A673 (cell line): Measurements from ENCODE around the gene CUTA. TPM values are rescaled to one million over a fixed set of nuclear protein-coding genes. Genes with fewer than 3 reads are reported as not detected.

ENCODE experiments used
- BruUV-seq: library from RNA; stranded (reverse); fragments of 400-500 nt; replicated peaks from 2 replicates; lab custom pipeline; 2021; lab: Mats Ljungman, UMichigan
- CTCF ChIA-PET: fragments of 300-600 bp; sonication (Branson Sonifier 250); formaldehyde crosslinking; loops from one replicate; lab custom pipeline; 2022; ENCODE audit warnings: antibody characterized with exemption; lab: Charles Lee
- POLR2A ChIA-PET: fragments of 300-600 bp; sonication (Branson Sonifier 250); formaldehyde crosslinking; loops from one replicate; lab custom pipeline; 2022; ENCODE audit warnings: antibody characterized with exemption; ENCODE audit not compliant: low non-redundant PET; lab: Charles Lee
- DNase-seq: peaks from one replicate; pipeline ENCODE4 v3.0.0-alpha.2; 2015; ENCODE audit warnings: low spot score
- H3K27ac ChIP-seq: fragments of 200-600 bp; sonication (generic); 2 replicates; pipeline ENCODE4 v1.5.1; 2016; ENCODE audit warnings: mixed run types, low read depth, mild to moderate bottlenecking, mixed read lengths, antibody characterized with exemption, low read length; ENCODE audit not compliant: poor library complexity, severe bottlenecking
- H3K27me3 ChIP-seq: fragments of 200-600 bp; sonication (generic); replicated peaks from 2 replicates; pipeline ENCODE4 v1.6.1; 2017; ENCODE audit warnings: mixed run types, low read depth, mild to moderate bottlenecking, mixed read lengths, antibody characterized with exemption, low read length; ENCODE audit not compliant: insufficient read depth, poor library complexity
- H3K36me3 ChIP-seq: fragments of 200-600 bp; sonication (generic); 2 replicates; pipeline ENCODE4 v1.6.1; 2016; ENCODE audit warnings: mixed run types, mild to moderate bottlenecking, mixed read lengths, antibody characterized with exemption, low read length; ENCODE audit not compliant: insufficient read depth, poor library complexity, severe bottlenecking
- H3K4me1 ChIP-seq: fragments of 200-600 bp; sonication (generic); 2 replicates; pipeline ENCODE4 v1.6.1; 2017; ENCODE audit warnings: mixed run types, mild to moderate bottlenecking, mixed read lengths, antibody characterized with exemption, low read length; ENCODE audit not compliant: insufficient read depth, poor library complexity, severe bottlenecking
- H3K4me3 ChIP-seq: fragments of 200-600 bp; sonication (generic); 2 replicates; pipeline ENCODE4 v1.5.1; 2016; ENCODE audit warnings: low read depth, mixed run types, mild to moderate bottlenecking, mixed read lengths, low read length; ENCODE audit not compliant: poor library complexity, severe bottlenecking
- H3K9me3 ChIP-seq: fragments of 200-600 bp; sonication (generic); 2 replicates; pipeline ENCODE4 v1.6.1; 2016; ENCODE audit warnings: mixed run types, low read depth, mild to moderate bottlenecking, mixed read lengths, antibody characterized with exemption, low read length; ENCODE audit not compliant: poor library complexity, severe bottlenecking
- CTCF ChIP-seq: fragments of 300-800, 200-600 bp; sonication (generic); conservative IDR thresholded peaks from 2 replicates; pipeline ENCODE4 v1.5.1; 2017; ENCODE audit warnings: low read depth, mild to moderate bottlenecking, antibody characterized with exemption, low read length, moderate library complexity, mixed read lengths
- EZH2 ChIP-seq: fragments of 200-600 bp; sonication (generic); IDR thresholded peaks from 2 replicates; pipeline ENCODE4 v1.6.1; 2017; ENCODE audit warnings: borderline replicate concordance, low read depth, mild to moderate bottlenecking, mixed read lengths, antibody characterized with exemption, low read length; ENCODE audit not compliant: poor library complexity, severe bottlenecking
- intact Hi-C: fragments of 100-400 bp; cut with micrococcal nuclease; formaldehyde crosslinking; loops from one replicate; pipeline ENCODE4 v1.10.0; 2022; ENCODE audit not compliant: unreplicated experiment
- total RNA-seq: library from RNA; stranded (reverse); gene quantifications from 2 replicates; pipeline ENCODE4 v1.2.3, GENCODE V29; 2021

Gene CUTA
- total RNA-seq, 1 experiment from 2014 or later: 221 TPM

- no peak overlapping the region for H3K4me3 ChIP-seq
- intact Hi-C loops: no loop called here
- no peak for DNase-seq
- POLR2A ChIA-PET: no interaction called here
- CTCF ChIA-PET: no interaction called here
- H3K27me3 ChIP-seq: no peaks in the 10 kb centered on the region
- H3K4me1 ChIP-seq: peaks cover 8% of the 10 kb centered on the region
- H3K27ac ChIP-seq: no peak overlapping the region
- no peaks in the 10 kb centered on the region for H3K9me3 ChIP-seq
- peaks cover 60% of the 10 kb centered on the region for H3K36me3 ChIP-seq
- no peak for TF ChIP-seq EZH2
- TF ChIP-seq CTCF: no peak
- BruUV-seq: no TSS peak
These were observed 19.8 kb upstream of the CUTA start for GRCh38 chr6:33437666-33438065.

DNA sequence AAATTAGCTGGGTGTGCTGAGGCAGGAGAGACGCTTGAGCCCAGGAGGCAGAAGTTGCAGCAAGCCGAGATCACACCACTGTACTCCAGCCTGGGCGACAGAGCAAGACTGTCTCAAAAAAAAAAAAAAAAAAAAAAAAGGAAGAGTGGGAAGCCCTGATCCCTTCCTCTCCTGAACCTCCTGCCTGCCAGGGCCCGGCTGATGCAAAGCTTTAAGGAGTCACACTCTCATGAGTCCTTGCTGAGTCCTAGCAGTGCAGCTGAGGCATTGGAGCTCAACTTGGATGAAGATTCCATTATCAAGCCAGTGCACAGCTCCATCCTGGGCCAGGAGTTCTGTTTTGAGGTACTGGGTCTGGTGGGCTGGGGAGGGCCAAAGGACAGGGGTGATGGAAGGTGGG is 17.1 kb upstream of the CUTA start:
- peaks cover 45% of the 10 kb centered on the region for H3K36me3 ChIP-seq
- no peak overlapping the region for H3K27ac ChIP-seq
- H3K4me3 ChIP-seq: no peak overlapping the region
- intact Hi-C loops: no loop called here
- no peaks in the 10 kb centered on the region for H3K9me3 ChIP-seq
- POLR2A ChIA-PET: no interaction called here
- no TSS peak for BruUV-seq
- DNase-seq: no peak
- H3K4me1 ChIP-seq: peaks cover 35% of the 10 kb centered on the region
- TF ChIP-seq EZH2: no peak
- TF ChIP-seq CTCF: no peak
- no peaks in the 10 kb centered on the region for H3K27me3 ChIP-seq
- CTCF ChIA-PET: no interaction called here

DNA sequence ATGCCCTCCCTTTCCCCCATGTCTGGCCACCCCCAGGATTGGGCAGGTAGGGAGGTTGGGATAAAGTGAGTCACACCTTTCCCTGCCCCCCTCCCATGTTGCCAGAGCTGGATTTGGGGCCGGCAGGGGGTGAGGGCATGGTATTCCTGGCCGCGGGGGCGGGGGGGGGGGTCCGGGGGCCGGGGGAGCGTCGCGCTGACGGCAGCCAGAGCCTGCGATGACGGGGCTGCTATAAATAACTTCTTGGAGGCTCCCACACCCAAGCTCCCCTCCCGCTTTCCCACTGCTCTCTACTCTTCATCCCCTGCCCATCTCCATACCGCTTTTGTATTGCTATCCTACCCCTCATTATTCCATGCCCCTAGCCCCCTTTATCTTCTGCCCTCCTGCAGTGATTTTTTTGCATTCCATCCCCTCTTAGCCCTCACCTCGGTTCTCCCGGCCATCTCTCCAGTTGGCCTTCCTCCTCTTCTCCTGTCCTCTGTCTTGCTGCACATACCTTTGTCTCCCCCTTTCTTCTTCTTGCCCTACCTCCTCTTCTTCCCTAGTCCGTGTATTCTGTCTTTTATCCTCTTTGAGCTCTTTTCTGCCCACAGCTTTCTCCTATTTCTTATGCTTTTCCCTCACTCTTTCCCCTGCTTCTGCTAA is 15.8 kb upstream of the CUTA start:
- ChIA-PET CTCF (no interaction called here), POLR2A (interaction anchor here (0.6 to 0.7 kb wide), 2 partner anchors 19 to 138 kb away, joined by 3 to 5 read pairs; no protein-coding TSS in a partner anchor)
- no peaks in the 10 kb centered on the region for H3K27me3 ChIP-seq
- peaks cover 48% of the 10 kb centered on the region for H3K4me1 ChIP-seq
- H3K9me3 ChIP-seq: no peaks in the 10 kb centered on the region
- no peak for DNase-seq
- intact Hi-C loops: no loop called here
- BruUV-seq: no TSS peak
- no peak overlapping the region for H3K4me3 ChIP-seq
- H3K27ac ChIP-seq: no peak overlapping the region
- peaks cover 38% of the 10 kb centered on the region for H3K36me3 ChIP-seq
- TF ChIP-seq EZH2 (no peak), CTCF (no peak)
